HepG2 (cell line): Measurements from ENCODE around the gene CCDC28A. TPM values are rescaled to one million over a fixed set of nuclear protein-coding genes. Genes with fewer than 3 reads are reported as not detected.

ENCODE experiments used
- ATF7-NPFF ChIP-seq: sonication (generic); formaldehyde crosslinking; IDR thresholded peaks from 2 replicates; pipeline ENCODE4 v1.8.1; 2023; ENCODE audit warnings: mild to moderate bottlenecking, low read depth, missing genetic modification reagents, moderate library complexity
- ESRRA ChIP-seq: sonication (generic); formaldehyde crosslinking; IDR thresholded peaks from 2 replicates; pipeline ENCODE4 v1.5.1; 2020; ENCODE audit warnings: mild to moderate bottlenecking, low read depth, missing genetic modification reagents
- FOXA3 ChIP-seq: IDR thresholded peaks from 2 replicates; pipeline ENCODE4 v1.6.1; 2016; ENCODE audit warnings: missing genetic modification reagents, missing compliant biosample characterization
- KDM3A ChIP-seq: IDR thresholded peaks from 2 replicates; pipeline ENCODE4 v1.6.1; 2018; ENCODE audit warnings: low read depth, missing compliant biosample characterization
- MIXL1 ChIP-seq: IDR thresholded peaks from 2 replicates; pipeline ENCODE4 v1.6.1; 2016
- NR2F6 ChIP-seq, 2 experiments: IDR thresholded peaks; 2 replicates each; pipeline ENCODE4 v1.6.1; 2016; ENCODE audit warnings: antibody characterized with exemption in 1 of 2, mild to moderate bottlenecking in 1 of 2
- ZNF3 ChIP-seq: IDR thresholded peaks from 2 replicates; pipeline ENCODE4 v1.7.0; 2017; ENCODE audit warnings: inconsistent platforms
- ZNF484 ChIP-seq: sonication (generic); formaldehyde crosslinking; IDR thresholded peaks from 2 replicates; pipeline ENCODE4 v1.5.1; 2020; ENCODE audit warnings: mild to moderate bottlenecking, low read depth, missing genetic modification reagents, borderline replicate concordance
- polyA plus RNA-seq, 8 experiments: library from polyadenylated mRNA; depleted of rRNA in 3 of 8; stranded (reverse) in 7 of 8; unstranded in 1 of 8; fragments of >200 nt; fragmentation: Illumina TruSeq in 4 of 8; extraction: Trizol in 4 of 8; gene quantifications; 2 replicates each; pipeline versions ENCODE4 v1.2.1 to v1.2.3, GENCODE V29; 2011 to 2016; ENCODE audit warnings: low read depth in 4 of 8, missing spikeins in 1 of 8, mixed read lengths in 1 of 8; ENCODE audit not compliant: insufficient read depth in 1 of 8
- total RNA-seq, 5 experiments: library from RNA; depleted of rRNA; stranded (reverse); fragments of >200 nt; fragmentation: Illumina TruSeq; extraction: Trizol; gene quantifications; 2 replicates each; pipeline ENCODE4 v1.2.3, GENCODE V29; 2016; ENCODE audit warnings: low read depth in 1 of 5
- TF ChIP-seq, protein P1 (sequence below): sonication (generic); formaldehyde crosslinking; IDR thresholded peaks from 2 replicates; pipeline ENCODE4 v1.4.0; 2020; ENCODE audit warnings: mild to moderate bottlenecking, missing genetic modification reagents
- TF ChIP-seq, protein P2 (sequence below): sonication (generic); formaldehyde crosslinking; IDR thresholded peaks from 2 replicates; pipeline ENCODE4 v1.9.0; 2022; ENCODE audit warnings: missing genetic modification reagents, mild to moderate bottlenecking, borderline replicate concordance
- TF ChIP-seq, protein P3 (sequence below): sonication (generic); formaldehyde crosslinking; conservative IDR thresholded peaks from 2 replicates; pipeline ENCODE4 v1.8.0; 2022; ENCODE audit warnings: mild to moderate bottlenecking, moderate library complexity, missing genetic modification reagents
- TF ChIP-seq, protein P4 (sequence below): IDR thresholded peaks from 2 replicates; pipeline ENCODE4 v1.6.1; 2016; ENCODE audit warnings: missing compliant biosample characterization, missing genetic modification reagents, borderline replicate concordance
- TF ChIP-seq, protein P5 (sequence below): sonication (generic); formaldehyde crosslinking; IDR thresholded peaks from 2 replicates; pipeline ENCODE4 v1.4.0; 2020; ENCODE audit warnings: missing genetic modification reagents; ENCODE audit errors: not compliant biosample characterization

Gene CCDC28A
- total and polyA plus RNA-seq, 2 of the 13 experiments (the other 11 are each of a cell fraction or from before 2014, with no cell fraction given) = 15.8 TPM

DNA sequence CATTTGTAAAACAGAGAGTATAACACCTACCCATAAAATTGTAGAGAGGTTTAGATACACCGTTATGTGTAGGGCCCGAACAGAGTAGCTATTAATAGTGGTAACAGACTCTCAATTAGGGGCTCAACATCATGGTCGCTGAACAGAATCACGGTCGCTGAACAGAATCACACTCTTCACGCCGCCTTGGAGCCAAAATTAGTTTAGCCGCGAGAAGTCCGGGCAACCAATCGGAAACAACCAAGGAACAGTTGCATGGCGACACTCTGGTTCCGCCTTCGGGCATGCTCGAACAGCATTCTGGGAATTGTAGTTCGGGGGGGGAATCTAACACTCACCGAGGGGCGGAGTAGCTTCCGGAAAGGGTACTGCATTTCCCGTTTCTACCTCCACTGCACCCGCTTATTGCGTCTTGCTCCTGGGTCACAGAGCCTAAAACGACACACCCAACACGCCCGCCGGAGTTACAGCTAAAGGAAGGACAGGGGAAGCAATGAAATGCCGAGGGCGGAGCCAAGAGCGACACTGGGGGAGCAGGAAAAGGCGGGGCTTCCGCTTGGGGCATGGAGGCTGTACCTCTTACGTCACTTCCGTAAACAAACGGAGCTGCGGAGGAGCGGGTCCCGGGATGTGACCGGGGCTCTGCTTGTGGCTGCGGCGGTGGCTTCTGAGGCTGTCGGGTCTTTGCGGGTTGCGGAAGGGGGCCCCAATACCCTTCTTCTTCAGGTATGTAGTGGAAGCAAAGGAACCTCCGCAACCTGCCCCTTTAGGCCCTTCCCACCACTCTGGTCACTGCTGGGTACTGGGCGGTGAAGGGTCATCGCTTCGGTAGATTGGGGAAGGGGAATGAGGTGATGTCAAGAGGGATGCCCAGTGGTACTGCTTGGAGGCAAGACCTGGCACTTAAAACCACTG, at the start of gene CCDC28A (continued):
- TF ChIP-seq, protein P1, sequence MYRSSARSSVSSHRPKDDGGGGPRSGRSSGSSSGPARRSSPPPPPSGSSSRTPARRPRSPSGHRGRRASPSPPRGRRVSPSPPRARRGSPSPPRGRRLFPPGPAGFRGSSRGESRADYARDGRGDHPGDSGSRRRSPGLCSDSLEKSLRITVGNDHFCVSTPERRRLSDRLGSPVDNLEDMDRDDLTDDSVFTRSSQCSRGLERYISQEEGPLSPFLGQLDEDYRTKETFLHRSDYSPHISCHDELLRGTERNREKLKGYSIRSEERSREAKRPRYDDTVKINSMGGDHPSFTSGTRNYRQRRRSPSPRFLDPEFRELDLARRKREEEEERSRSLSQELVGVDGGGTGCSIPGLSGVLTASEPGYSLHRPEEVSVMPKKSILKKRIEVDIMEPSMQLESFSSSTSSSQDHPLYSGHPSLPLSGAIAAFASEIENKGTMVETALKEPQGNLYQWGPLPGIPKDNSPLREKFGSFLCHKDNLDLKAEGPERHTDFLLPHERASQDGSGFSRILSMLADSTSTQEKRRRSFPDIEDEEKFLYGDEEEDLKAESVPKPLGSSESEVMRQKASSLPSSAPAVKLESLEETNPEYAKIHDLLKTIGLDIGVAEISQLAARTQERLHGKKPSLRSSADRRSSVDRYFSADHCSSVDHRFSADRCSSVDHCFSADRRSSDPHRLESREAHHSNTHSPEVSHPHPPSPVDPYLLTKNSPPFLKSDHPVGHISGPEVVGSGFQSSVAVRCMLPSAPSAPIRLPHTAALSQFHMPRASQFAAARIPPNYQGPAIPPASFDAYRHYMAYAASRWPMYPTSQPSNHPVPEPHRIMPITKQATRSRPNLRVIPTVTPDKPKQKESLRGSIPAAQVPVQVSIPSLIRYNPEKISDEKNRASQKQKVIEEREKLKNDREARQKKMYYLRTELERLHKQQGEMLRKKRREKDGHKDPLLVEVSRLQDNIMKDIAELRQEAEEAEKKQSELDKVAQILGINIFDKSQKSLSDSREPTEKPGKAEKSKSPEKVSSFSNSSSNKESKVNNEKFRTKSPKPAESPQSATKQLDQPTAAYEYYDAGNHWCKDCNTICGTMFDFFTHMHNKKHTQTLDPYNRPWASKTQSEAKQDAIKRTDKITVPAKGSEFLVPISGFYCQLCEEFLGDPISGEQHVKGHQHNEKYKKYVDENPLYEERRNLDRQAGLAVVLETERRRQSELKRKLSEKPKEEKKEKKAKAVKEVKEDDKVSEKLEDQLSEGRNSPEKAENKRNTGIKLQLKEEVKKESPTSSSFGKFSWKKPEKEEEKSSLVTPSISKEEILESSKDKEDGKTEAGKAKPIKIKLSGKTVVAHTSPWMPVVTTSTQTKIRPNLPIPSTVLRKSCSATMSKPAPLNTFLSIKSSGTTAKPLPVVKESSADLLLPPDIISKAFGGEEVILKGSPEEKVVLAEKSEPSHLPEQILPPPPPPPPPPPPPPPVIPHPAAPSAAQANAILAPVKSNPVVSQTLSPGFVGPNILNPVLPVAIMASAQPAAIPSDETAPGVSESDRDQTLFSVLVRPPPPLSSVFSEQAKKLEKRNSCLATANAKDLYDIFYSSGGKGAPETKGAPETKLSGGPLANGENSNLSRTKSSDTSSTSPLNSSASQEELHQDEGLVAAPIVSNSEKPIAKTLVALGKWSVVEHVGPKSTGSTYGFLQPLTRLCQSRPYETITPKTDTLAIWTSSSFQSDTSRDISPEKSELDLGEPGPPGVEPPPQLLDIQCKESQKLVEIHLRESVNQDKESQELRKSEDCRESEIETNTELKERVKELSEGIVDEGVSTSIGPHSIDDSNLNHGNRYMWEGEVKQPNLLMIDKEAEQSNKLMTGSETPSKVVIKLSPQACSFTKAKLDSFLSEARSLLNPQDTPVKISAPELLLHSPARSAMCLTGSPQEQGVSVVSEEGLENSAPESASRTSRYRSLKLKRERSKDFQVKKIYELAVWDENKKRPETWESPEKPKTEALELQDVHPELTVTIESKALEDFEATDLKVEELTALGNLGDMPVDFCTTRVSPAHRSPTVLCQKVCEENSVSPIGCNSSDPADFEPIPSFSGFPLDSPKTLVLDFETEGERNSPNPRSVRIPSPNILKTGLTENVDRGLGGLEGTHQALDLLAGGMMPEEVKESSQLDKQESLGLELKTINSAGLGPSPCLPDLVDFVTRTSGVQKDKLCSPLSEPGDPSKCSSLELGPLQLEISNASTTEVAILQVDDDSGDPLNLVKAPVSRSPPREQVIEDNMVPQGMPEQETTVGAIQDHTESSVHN (CRISPR knock-in tag) = 0 out of 2 replicates have a peak, but pooled peaks have one; percentile 54
- TF ChIP-seq KDM3A (CRISPR knock-in tag) (no peak), MIXL1 (CRISPR knock-in tag) (peak; percentile 60; the same call in 1 of the 2 replicates), ATF7-NPFF (no peak), FOXA3 (CRISPR knock-in tag) (peak; percentile 58), ESRRA (CRISPR knock-in tag) (peak; percentile 20; the same call in 1 of the 2 replicates), ZNF3 (CRISPR knock-in tag) (no peak; the same call in 1 of the 2 replicates), NR2F6 (IDR thresholded peaks at IDR 0.05) (no peak), NR2F6 (CRISPR knock-in tag; IDR thresholded peaks at IDR 0.05) (no peak), ZNF484 (no peak)
- TF ChIP-seq, protein P2, sequence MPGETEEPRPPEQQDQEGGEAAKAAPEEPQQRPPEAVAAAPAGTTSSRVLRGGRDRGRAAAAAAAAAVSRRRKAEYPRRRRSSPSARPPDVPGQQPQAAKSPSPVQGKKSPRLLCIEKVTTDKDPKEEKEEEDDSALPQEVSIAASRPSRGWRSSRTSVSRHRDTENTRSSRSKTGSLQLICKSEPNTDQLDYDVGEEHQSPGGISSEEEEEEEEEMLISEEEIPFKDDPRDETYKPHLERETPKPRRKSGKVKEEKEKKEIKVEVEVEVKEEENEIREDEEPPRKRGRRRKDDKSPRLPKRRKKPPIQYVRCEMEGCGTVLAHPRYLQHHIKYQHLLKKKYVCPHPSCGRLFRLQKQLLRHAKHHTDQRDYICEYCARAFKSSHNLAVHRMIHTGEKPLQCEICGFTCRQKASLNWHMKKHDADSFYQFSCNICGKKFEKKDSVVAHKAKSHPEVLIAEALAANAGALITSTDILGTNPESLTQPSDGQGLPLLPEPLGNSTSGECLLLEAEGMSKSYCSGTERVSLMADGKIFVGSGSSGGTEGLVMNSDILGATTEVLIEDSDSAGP (CRISPR knock-in tag) = peak; percentile 85; the same call in 1 of the 2 replicates
- TF ChIP-seq, protein P3, sequence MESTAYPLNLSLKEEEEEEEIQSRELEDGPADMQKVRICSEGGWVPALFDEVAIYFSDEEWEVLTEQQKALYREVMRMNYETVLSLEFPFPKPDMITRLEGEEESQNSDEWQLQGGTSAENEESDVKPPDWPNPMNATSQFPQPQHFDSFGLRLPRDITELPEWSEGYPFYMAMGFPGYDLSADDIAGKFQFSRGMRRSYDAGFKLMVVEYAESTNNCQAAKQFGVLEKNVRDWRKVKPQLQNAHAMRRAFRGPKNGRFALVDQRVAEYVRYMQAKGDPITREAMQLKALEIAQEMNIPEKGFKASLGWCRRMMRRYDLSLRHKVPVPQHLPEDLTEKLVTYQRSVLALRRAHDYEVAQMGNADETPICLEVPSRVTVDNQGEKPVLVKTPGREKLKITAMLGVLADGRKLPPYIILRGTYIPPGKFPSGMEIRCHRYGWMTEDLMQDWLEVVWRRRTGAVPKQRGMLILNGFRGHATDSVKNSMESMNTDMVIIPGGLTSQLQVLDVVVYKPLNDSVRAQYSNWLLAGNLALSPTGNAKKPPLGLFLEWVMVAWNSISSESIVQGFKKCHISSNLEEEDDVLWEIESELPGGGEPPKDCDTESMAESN (CRISPR knock-in tag) = peak; percentile 42; the same call in 1 of the 2 replicates
- TF ChIP-seq, protein P4, sequence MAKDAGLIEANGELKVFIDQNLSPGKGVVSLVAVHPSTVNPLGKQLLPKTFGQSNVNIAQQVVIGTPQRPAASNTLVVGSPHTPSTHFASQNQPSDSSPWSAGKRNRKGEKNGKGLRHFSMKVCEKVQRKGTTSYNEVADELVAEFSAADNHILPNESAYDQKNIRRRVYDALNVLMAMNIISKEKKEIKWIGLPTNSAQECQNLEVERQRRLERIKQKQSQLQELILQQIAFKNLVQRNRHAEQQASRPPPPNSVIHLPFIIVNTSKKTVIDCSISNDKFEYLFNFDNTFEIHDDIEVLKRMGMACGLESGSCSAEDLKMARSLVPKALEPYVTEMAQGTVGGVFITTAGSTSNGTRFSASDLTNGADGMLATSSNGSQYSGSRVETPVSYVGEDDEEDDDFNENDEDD (CRISPR knock-in tag) = peak; percentile 95
- TF ChIP-seq, protein P5, sequence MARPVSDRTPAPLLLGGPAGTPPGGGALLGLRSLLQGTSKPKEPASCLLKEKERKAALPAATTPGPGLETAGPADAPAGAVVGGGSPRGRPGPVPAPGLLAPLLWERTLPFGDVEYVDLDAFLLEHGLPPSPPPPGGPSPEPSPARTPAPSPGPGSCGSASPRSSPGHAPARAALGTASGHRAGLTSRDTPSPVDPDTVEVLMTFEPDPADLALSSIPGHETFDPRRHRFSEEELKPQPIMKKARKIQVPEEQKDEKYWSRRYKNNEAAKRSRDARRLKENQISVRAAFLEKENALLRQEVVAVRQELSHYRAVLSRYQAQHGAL (CRISPR knock-in tag) = no peak
